GM06990 (cell line): ENCODE data around the gene PER2.

Source experiments
- DNase-seq: peaks from one replicate; pipeline ENCODE4 v3.0.0-alpha.2; 2011; ENCODE audit not compliant: insufficient read length; ENCODE audit errors: extremely low read depth
- H3K27me3 ChIP-seq: replicated peaks from 2 replicates; pipeline ENCODE4 v1.6.0; 2011; ENCODE audit warnings: low read length; ENCODE audit not compliant: control insufficient read depth, insufficient read depth
- H3K36me3 ChIP-seq: 2 replicates; pipeline ENCODE4 v1.5.1; 2011; ENCODE audit warnings: low read length; ENCODE audit not compliant: control insufficient read depth, insufficient read depth
- H3K4me3 ChIP-seq: replicated peaks from 2 replicates; pipeline ENCODE4 v1.5.1; 2011; ENCODE audit warnings: low read depth, mild to moderate bottlenecking, control low read depth, low read length
- TF ChIP-seq, protein P1 (sequence below): IDR thresholded peaks from 2 replicates; pipeline ENCODE4 v1.5.1; 2011; ENCODE audit warnings: low read length, control low read depth, mild to moderate bottlenecking, inconsistent platforms; ENCODE audit not compliant: insufficient read depth, poor library complexity, severe bottlenecking

The PER2 gene

DNA sequence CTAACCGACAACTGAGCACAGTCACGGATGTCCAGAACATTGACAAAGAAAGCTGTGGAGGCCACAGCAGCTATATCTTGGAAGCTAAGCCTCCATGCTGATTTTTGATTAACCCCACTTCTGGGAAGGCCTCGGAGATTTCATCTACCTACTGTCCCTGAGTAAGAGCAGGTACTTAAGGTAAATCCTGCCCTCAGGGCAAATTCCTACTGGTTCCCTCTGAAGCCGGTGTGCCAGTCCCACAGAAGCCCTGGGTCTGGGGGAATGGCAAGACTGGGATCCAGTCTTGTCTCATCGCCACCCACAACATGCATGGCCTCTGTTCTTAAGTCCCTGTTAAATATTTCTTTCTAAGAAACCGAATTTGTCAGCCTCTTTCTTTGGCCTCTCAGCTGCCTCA is 18.7 kb downstream of the PER2 start:
- no peaks in the 10 kb centered on the region for H3K27me3 ChIP-seq
- peaks cover 32% of the 10 kb centered on the region for H3K36me3 ChIP-seq
- TF ChIP-seq, protein P1, sequence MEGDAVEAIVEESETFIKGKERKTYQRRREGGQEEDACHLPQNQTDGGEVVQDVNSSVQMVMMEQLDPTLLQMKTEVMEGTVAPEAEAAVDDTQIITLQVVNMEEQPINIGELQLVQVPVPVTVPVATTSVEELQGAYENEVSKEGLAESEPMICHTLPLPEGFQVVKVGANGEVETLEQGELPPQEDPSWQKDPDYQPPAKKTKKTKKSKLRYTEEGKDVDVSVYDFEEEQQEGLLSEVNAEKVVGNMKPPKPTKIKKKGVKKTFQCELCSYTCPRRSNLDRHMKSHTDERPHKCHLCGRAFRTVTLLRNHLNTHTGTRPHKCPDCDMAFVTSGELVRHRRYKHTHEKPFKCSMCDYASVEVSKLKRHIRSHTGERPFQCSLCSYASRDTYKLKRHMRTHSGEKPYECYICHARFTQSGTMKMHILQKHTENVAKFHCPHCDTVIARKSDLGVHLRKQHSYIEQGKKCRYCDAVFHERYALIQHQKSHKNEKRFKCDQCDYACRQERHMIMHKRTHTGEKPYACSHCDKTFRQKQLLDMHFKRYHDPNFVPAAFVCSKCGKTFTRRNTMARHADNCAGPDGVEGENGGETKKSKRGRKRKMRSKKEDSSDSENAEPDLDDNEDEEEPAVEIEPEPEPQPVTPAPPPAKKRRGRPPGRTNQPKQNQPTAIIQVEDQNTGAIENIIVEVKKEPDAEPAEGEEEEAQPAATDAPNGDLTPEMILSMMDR, result no peak
- H3K4me3 ChIP-seq, result no peak overlapping the region
- no peak for DNase-seq

DNA sequence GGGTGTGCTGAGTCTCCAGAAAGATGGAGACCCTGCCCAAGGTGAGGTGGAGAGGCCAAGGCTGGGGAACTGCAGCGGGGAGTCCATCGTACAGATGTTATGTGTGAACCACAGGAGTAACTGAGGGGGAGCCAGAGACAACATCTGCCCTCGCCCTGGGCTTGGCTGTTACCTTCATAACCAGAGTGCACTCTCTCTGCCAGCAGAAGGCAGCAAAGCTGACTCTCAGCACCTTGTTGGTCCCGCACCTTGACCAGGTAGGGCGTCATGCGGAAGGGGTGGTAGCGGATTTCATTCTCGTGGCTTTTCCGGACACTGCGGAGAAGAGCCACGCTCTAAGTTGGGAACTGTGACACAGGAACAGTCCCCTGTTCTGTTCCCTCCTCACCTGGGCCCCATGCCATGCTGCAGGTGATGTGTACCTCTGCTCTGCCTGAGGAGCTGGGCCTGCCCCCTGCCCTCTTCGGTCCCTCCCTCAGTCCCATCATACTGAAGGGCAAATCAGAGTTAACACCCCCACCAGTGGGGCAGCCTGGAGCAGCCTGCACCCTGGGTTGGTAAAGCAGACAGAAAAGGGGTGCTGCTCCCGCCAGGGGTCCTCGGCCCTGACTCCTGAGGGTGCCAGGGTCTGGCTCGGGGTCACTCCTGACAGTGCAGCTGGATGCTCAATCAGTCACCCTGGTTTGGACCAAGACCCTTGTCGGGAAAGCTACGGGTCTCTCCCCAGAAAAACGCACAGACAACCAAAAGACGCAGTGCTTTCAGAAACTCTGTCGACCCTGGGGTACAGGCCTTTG is 20.3 kb downstream of the PER2 start:
- Histone ChIP-seq H3K4me3 (no peak overlapping the region), H3K27me3 (no peaks in the 10 kb centered on the region), H3K36me3 (peaks cover 28% of the 10 kb centered on the region)
- DNase-seq, result no peak
- TF ChIP-seq, protein P1, result no peak

DNA sequence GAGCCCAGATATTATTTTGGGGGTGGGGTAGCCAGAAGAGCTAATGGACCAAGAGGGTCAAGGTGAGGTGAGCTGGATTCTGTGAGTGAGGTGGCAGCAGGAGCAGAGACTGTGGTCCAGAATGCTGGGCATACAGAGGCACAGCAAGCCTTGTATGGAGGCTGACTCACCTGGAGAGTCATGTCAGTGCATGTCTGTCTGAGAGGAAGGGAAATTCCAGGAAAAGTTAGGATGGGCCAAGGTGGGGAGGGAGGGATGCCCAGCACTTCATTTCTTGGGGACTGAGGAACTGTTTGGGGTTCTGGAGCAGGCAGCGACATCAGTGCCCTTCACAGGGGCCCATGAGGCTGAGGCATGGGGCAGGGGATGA is 21.1 kb downstream of the PER2 start:
- H3K27me3 ChIP-seq, result no peaks in the 10 kb centered on the region
- H3K4me3 ChIP-seq, result no peak overlapping the region
- TF ChIP-seq, protein P1, result no peak
- no peak for DNase-seq
- H3K36me3 ChIP-seq, result peaks cover 27% of the 10 kb centered on the region

DNA sequence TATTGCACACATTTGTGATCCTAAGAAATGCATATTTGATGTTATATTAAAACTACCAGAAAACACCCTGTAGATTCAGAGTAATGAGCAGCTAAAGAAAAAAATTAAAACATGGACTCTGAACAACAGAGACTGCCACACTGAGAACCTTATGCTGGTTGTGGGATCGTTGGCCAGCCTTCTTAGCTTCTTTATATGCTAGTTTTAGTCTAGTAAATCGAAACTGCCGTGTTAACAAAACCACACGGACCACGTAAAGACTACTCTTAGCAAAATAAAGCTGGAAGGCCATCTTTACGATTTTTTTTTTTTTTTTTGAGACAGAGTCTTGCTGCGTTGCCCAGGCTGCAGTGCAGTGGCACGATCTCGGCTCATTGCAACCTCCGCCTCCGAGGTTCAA is 22.8 kb downstream of the PER2 start:
- no peak for DNase-seq
- Histone ChIP-seq H3K36me3 (peaks cover 28% of the 10 kb centered on the region), H3K4me3 (no peak overlapping the region), H3K27me3 (no peaks in the 10 kb centered on the region)
- TF ChIP-seq, protein P1, result no peak

DNA sequence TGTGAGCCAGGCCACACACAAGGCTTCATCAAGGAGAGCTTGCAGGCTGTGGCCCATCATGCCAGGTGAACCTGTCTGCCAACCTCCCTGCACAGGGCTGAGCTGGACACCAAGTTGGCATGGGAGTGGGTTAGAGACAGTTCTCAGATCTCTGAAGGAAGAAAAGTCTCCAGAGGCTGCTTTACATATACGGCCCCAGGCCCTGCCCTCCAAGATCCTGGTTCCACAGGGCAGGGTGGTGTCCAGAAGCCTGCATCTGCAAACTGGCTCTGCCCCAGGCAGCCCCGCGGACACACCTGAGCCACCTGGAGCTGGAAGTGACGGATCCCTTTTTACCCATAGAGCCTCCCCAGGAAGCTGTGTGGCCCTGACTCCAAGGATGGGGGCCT is 24.3 kb downstream of the PER2 start:
- TF ChIP-seq, protein P1, result no peak
- peaks cover 25% of the 10 kb centered on the region for H3K36me3 ChIP-seq
- no peaks in the 10 kb centered on the region for H3K27me3 ChIP-seq
- no peak overlapping the region for H3K4me3 ChIP-seq
- DNase-seq, result no peak
